Mucosa of stomach (tissue), 1 donor: ENCODE measurements around the gene DHRSX.
"Not testable (repeated sequence)": the region's sequence is repeated elsewhere in the genome, so short reads cannot be mapped to it uniquely, and the experiment has no call there.

ENCODE experiments used
- H3K27me3 ChIP-seq: one replicate; pipeline ENCODE4 v1.7.0; 2013; ENCODE audit warnings: mild to moderate bottlenecking, low read length; ENCODE audit not compliant: control insufficient read depth, insufficient read depth
- H3K36me3 ChIP-seq: one replicate; pipeline ENCODE4 v1.7.0; 2013; ENCODE audit warnings: low read length; ENCODE audit not compliant: control insufficient read depth, insufficient read depth
- H3K4me1 ChIP-seq: one replicate; pipeline ENCODE4 v1.7.0; 2013; ENCODE audit warnings: mild to moderate bottlenecking, low read length; ENCODE audit not compliant: control insufficient read depth, insufficient read depth
- H3K4me3 ChIP-seq: one replicate; pipeline ENCODE4 v1.7.0; 2013; ENCODE audit warnings: low read length
- H3K9ac ChIP-seq: one replicate; pipeline ENCODE4 v1.7.0; 2013; ENCODE audit warnings: mild to moderate bottlenecking, low read length, moderate library complexity
- H3K9me3 ChIP-seq: one replicate; pipeline ENCODE4 v1.7.0; 2013; ENCODE audit warnings: mild to moderate bottlenecking, low read length, moderate library complexity; ENCODE audit not compliant: control insufficient read depth
- donor health status: Pancreatic carcinoma.

Gene DHRSX

DNA sequence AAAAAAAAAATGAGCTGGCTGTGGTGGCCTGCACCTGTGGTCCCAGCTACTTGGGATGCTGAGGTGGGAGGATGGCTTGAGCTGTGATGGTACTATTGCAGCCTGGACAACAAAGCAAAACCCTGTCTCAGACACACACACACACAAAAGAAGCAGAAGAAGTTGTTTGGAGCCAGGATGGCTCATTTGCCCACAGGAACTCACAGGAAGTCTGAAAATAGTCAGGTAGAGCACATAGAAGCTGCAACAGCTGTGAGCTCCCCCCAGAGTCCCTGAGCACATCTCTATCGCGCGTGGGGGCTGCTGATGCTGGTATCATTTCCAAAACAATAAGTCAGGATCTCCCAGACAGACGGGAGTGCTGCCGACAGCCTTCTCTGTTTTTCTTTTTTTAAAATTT is 13.4 kb upstream of the DHRSX start:
- Histone ChIP-seq H3K27me3 (peaks cover 5% of the 10 kb centered on the region), H3K4me1 (no peaks in the 10 kb centered on the region), H3K4me3 (no peak overlapping the region), H3K36me3 (no peaks in the 10 kb centered on the region), H3K9ac (no peak overlapping the region), H3K9me3 (no peaks in the 10 kb centered on the region)

GRCh38 chrX:2513121-2513664 is 12.4 kb upstream of the DHRSX start:
- Histone ChIP-seq H3K27me3 (peaks cover 5% of the 10 kb centered on the region), H3K9ac (no peak overlapping the region), H3K4me1 (no peaks in the 10 kb centered on the region), H3K4me3 (no peak overlapping the region), H3K36me3 (no peaks in the 10 kb centered on the region), H3K9me3 (no peaks in the 10 kb centered on the region)

DNA sequence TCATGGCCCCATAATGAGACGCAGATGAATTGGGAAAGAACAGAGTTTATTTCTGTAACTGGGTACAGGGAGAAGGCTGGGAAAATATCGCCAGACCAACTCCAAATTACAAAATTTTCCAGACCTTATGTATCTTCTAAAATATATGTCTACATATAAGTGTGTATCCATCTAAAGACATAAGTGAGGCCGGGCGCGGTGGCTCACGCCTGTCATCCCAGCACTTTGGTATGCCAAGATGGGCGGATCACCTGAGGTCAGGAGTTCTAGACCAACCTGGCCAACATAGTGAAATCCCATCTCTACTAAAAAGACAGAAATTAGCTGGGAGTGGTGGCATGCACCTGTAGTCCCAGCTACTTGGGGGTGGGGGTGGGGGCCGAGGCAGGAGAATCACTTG is 11.7 kb upstream of the DHRSX start:
- no peaks in the 10 kb centered on the region for H3K4me1 ChIP-seq
- no peak overlapping the region for H3K4me3 ChIP-seq
- H3K36me3 ChIP-seq: no peaks in the 10 kb centered on the region
- H3K9me3 ChIP-seq: no peaks in the 10 kb centered on the region
- H3K27me3 ChIP-seq: peaks cover 5% of the 10 kb centered on the region
- H3K9ac ChIP-seq: no peak overlapping the region

DNA sequence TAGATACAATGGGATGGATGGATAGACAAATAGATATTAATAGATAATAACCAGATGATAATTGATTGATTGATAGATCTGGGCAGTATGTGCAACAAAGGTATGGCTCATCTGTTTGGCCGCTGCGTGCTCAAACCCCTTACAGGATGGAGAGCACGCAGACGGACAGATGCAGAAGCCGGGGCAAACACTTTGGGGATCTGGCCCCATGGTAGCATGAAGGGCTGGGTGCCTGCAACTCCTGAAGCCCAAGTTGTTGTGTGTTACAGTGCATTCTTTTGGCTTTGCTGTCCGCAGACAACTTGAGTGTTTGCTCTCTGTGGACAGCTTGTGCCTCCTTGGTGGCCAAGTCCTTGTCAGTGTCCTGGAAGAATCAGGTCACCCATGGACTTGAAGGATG is 10.6 kb upstream of the DHRSX start:
- H3K4me3 ChIP-seq: no peak overlapping the region
- H3K36me3 ChIP-seq: no peaks in the 10 kb centered on the region
- H3K9me3 ChIP-seq: no peaks in the 10 kb centered on the region
- no peaks in the 10 kb centered on the region for H3K4me1 ChIP-seq
- no peak overlapping the region for H3K9ac ChIP-seq
- H3K27me3 ChIP-seq: peaks cover 5% of the 10 kb centered on the region

- Histone ChIP-seq H3K4me3 (no peak overlapping the region), H3K27me3 (no peaks in the 10 kb centered on the region), H3K4me1 (no peaks in the 10 kb centered on the region), H3K9me3 (no peaks in the 10 kb centered on the region), H3K36me3 (no peaks in the 10 kb centered on the region), H3K9ac (no peak overlapping the region)
Observed at GRCh38 chrX:2508648-2509335, 8.0 kb upstream of the DHRSX start.

GRCh38 chrX:2507904-2508627 is 7.3 kb upstream of the DHRSX start:
- no peak overlapping the region for H3K4me3 ChIP-seq
- H3K4me1 ChIP-seq: no peaks in the 10 kb centered on the region
- no peak overlapping the region for H3K9ac ChIP-seq
- no peaks in the 10 kb centered on the region for H3K36me3 ChIP-seq
- H3K9me3 ChIP-seq: no peaks in the 10 kb centered on the region
- no peaks in the 10 kb centered on the region for H3K27me3 ChIP-seq

DNA sequence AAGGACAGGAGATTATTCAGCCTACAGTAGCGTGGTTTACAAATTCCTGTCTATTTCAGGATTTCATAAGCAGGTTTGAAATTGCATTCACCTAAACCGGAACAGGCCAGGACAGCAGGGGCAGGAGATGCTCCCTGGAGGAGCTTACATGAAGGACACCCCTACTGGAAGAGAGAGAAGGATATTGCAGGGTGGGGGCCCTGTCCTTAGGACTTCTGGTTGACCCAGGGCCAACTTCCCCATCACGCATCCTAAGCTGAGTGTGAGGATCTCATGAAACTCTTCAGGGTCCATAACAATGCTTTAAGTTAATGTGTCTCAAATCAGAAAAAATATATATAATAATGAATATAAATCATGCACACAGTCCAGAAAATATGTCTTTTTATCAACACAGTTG is 6.4 kb upstream of the DHRSX start:
- Histone ChIP-seq H3K9me3 (no peaks in the 10 kb centered on the region), H3K9ac (no peak overlapping the region), H3K27me3 (no peaks in the 10 kb centered on the region), H3K4me1 (no peaks in the 10 kb centered on the region), H3K4me3 (no peak overlapping the region), H3K36me3 (no peaks in the 10 kb centered on the region)

DNA sequence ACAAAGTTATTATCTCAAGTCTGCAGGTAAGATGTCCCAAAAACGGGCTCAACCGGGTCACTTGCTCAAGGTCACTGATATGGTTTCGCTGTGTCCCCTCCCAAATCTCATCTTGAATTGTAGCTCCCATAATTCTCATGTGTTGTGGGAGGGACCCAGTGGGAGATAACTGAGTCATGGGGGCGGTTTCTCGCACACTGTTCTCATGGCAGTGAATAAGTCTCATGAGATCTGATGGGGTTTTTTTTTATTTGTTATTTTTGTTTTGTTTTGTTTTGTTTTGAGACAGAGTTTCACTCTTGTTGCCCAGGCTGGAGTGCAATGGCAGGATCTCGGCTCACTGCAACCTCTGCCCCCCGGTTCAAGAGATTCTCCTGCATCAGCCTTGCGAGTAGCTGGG is 4.6 kb upstream of the DHRSX start:
- not testable (repeated sequence) for H3K9me3 ChIP-seq, H3K4me3 ChIP-seq, H3K36me3 ChIP-seq, H3K9ac ChIP-seq, H3K4me1 ChIP-seq, H3K27me3 ChIP-seq

DNA sequence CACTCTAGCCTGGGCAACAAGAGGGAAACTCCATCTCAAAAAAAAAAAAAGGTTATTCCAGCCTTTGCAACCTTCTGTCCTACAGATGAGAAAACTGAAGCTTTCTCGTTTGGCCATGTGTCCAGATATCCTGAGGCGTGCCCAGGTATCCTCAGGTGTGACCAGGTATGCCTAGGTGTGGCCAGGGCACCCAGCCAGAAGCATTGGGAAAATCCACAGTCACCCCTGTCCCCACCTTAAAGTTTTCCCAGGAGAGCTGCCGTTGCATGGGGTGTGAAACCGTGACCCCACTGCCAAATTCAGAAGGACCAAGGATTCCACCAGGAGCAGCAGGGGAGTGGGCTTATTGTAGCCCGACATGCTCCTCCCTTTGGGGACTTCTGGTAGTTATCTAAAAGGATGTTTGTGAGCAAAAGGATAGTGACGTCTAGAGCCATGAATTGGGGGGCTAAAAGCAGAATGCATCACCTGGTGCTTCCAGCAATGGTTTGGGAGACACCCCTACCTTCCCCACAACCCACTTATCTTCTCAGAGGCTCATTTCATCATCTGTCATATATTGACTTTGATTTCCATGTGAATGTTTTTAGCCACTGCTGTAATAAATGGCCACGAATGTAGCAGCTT is 4.0 kb upstream of the DHRSX start:
- Histone ChIP-seq H3K27me3 (no peaks in the 10 kb centered on the region), H3K9me3 (no peaks in the 10 kb centered on the region), H3K4me1 (peaks cover 7% of the 10 kb centered on the region), H3K9ac (no peak overlapping the region), H3K4me3 (no peak overlapping the region), H3K36me3 (no peaks in the 10 kb centered on the region)

GRCh38 chrX:2503591-2504500 is 3.1 kb upstream of the DHRSX start:
- Histone ChIP-seq H3K9ac (no peak overlapping the region), H3K4me1 (peaks cover 15% of the 10 kb centered on the region), H3K9me3 (no peaks in the 10 kb centered on the region), H3K36me3 (no peaks in the 10 kb centered on the region), H3K4me3 (no peak overlapping the region), H3K27me3 (no peaks in the 10 kb centered on the region)

GRCh38 chrX:2502668-2503519 is 2.1 kb upstream of the DHRSX start:
- no peak overlapping the region for H3K9ac ChIP-seq
- no peaks in the 10 kb centered on the region for H3K9me3 ChIP-seq
- H3K36me3 ChIP-seq: no peaks in the 10 kb centered on the region
- peaks cover 25% of the 10 kb centered on the region for H3K4me1 ChIP-seq
- no peak overlapping the region for H3K4me3 ChIP-seq
- no peaks in the 10 kb centered on the region for H3K27me3 ChIP-seq
